ENCODE measurements around the gene MYO9A. TPM values are rescaled to one million over a fixed set of nuclear protein-coding genes. Genes with fewer than 3 reads are reported as not detected.

MYO9A gene
- total RNA-seq, 1 experiment from 2014 or later = 22.6 TPM

DNA sequence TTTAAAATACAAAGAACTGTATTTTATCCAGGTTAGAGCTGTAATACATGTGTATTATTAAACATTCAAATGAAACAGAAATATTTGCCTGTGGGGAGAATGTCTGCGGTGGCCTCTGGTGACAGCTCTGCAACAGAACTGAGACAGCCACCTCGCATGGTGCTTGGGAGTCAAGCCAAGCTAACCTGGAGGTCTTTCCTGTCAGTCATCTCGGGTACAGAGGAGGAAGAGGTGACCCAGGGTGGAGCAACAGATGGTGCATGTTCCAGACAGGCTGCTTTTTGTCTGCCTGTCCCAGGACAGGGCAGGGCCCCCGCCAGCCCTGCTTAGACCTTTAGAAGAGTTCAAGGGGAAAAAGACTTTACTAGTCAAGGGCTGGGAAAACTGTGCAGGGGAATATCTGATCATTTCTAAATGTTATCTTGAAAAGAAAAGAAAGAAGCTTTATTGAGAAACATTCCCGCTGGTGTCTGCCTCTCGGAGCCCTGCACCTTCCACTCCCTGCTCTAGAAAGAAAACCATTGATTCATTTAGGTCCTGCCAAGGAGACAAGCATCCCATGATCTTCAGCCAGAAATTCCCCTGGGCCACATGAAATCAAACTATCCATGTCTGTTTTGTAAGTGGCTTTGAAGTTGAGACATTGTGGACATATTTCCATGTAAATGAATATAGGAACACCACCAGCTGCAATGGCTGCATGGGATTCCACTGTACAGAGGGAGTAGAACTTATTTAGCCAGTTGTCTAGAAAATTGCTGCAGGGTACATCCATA lies 313.1 kb downstream of the MYO9A start:
- no peaks in the 10 kb centered on the region for H3K27me3 ChIP-seq
- H3K36me3 ChIP-seq = no peaks in the 10 kb centered on the region
- DNase-seq = no peak
- no peak overlapping the region for H3K4me3 ChIP-seq
- no peaks in the 10 kb centered on the region for H3K9me3 ChIP-seq

DNA sequence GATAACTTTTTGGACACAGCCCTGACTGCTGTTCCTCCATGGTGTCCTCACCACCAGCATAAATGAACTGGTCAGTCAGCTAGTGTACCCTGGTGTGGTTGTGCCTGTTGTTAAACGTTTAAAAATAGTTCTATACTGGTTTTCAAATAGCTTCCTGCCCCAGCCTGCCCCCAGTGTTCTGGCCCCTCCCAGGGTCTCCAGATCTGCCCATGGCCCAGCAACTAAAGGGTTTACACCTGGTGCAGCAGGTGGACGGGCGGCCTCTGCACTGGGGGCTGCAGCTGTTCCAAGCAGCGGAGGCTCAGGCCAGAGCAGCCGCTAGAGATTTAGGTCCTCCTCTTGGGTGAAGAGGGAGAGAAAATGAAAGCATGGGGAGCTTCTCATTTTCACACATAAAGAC lies 313.7 kb downstream of the MYO9A start:
- no peak for DNase-seq
- Histone ChIP-seq H3K27me3 (no peaks in the 10 kb centered on the region), H3K4me3 (no peak overlapping the region), H3K36me3 (no peaks in the 10 kb centered on the region), H3K9me3 (no peaks in the 10 kb centered on the region)

DNA sequence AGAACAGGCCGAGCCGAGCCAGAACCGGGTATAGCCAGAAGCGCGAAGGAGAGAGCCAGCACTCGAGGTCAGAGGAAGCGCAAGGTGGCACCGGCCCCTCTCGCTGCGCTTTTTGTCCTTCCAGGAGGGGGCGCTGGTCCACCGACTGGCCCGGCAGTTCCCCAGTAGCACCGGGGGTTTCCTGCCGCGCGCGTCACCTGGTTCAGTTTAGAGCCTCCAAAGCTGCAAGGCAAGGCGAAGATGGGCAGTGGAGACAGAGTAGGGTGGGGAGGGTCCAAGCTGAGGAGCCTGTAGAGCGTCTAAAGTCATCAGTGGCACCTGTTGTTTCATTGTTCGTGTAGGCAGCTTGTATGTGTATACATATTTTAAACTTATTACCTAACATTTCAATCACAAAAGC lies 315.2 kb downstream of the MYO9A start:
- H3K27me3 ChIP-seq = no peaks in the 10 kb centered on the region
- DNase-seq = peak; percentile 19
- no peaks in the 10 kb centered on the region for H3K36me3 ChIP-seq
- no peak overlapping the region for H3K4me3 ChIP-seq
- H3K9me3 ChIP-seq = no peaks in the 10 kb centered on the region

DNA sequence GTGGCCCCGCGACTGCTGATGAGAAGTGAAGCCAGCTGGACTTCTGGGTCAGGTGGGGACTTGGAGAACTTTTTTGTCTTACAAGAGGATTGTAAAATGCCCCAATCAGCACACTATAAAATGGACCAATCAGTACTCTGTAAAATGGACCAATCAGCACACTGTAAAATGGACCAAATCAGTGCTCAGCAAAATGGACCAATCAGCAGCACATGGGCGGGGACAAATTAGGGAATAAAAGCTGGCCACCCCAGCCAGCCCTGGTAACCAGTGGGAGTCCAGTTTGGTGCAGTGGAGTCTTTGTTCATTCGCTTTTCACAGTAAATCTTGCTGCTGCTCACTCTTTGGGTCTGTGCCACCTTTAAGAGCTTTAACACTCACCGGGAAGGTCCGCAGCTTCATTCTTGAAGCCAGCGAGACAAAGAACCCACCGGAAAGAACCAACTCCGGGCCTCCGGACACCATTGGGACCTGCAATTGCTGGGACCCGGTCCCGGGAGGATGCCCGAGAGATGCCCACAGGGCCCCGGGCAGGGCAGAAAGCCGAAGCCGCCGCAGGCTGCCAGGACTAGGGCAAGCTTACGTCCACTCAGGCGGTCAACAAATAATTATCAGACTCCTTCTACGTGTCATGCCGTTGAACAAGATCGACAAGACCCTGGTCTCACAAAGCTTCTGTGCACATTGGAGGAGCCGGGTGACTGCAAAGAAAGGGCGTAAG lies 315.9 kb downstream of the MYO9A start:
- no peak for DNase-seq
- Histone ChIP-seq H3K27me3 (no peaks in the 10 kb centered on the region), H3K36me3 (no peaks in the 10 kb centered on the region), H3K4me3 (no peak overlapping the region), H3K9me3 (no peaks in the 10 kb centered on the region)

DNA sequence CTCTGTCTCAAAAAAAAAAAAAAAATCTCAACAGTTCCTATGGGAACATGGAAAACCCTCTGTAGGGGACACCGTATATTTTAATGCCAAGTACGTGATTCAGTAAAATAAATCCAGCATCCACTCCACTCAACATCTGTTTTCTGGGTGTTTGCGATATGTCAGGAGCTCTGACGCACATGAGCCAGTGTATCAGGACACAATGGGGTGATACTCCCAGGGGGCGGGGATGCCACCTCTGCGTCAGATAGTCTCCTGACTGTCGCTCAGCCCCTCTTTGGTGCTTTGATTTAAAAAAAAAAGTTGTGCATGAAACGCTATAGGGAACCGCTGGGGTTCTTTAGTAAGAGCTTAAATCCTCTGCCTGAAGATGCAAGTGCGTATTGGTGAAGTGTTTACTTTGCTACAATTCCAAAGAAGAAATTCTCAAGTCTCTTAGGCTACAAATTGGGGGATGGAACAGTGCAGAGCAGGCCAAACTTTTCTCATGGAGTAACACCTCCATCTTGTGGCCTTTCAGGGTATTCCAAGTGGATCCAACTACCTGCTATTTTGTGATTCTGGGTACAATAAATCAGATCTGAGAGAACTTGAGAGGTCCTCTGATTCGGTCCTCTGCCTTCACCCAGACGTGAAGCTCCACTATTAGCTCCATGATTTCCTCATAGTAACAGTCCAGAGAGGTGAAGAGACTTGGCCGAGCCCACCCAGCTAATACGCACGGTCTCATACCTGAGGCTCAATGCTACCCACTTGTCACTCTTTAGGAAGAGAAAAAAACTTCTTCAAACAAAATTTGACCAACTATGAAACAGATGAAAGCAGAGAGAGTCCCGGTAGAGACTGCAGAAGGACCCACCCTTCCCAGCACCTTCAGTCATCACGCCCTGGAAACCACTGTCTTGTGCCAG lies 316.9 kb downstream of the MYO9A start:
- Histone ChIP-seq H3K4me3 (no peak overlapping the region), H3K36me3 (no peaks in the 10 kb centered on the region), H3K27me3 (no peaks in the 10 kb centered on the region), H3K9me3 (no peaks in the 10 kb centered on the region)
- no peak for DNase-seq

DNA sequence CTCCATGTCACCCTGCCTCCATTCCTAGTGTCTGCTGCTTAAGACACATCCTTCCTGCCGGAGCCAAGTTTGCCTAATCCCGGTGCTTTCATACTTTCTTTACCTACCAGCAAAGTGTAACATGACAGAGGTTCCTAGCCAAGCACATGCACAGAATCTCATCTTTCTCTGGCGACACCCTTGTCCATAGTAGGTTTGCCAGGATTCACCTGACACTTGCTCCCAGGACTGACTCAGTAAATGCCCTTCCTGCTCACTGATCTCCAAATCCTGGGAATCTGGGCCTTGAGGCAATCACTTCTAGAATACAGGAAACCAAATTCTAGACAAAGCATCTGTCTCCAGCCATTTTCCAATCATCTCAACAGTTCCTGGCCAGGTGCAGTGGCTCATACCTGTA lies 317.8 kb downstream of the MYO9A start:
- H3K9me3 ChIP-seq = no peaks in the 10 kb centered on the region
- no peaks in the 10 kb centered on the region for H3K36me3 ChIP-seq
- DNase-seq = no peak
- H3K4me3 ChIP-seq = no peak overlapping the region
- no peaks in the 10 kb centered on the region for H3K27me3 ChIP-seq

DNA sequence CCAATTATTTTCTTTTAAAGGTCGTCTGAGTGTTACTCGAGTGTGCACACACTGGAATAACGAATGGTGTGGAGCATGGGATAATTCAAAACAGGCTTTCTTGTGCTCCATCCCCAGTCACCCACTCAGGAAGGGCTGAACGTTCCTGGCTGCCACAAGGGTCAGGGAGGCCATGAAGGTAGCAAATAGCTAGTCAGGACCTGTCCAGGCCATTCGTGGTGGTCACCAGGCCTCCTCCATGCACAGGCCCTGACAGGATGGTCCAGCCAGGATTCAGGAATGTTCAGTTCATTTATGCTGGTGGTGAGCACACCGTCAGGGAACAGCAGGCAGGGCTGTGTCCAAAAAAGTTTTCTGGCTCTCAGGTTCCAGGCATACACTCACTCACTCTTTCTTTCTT lies 319.3 kb downstream of the MYO9A start:
- Histone ChIP-seq H3K27me3 (no peaks in the 10 kb centered on the region), H3K9me3 (no peaks in the 10 kb centered on the region), H3K36me3 (no peaks in the 10 kb centered on the region), H3K4me3 (no peak overlapping the region)
- DNase-seq = no peak

DNA sequence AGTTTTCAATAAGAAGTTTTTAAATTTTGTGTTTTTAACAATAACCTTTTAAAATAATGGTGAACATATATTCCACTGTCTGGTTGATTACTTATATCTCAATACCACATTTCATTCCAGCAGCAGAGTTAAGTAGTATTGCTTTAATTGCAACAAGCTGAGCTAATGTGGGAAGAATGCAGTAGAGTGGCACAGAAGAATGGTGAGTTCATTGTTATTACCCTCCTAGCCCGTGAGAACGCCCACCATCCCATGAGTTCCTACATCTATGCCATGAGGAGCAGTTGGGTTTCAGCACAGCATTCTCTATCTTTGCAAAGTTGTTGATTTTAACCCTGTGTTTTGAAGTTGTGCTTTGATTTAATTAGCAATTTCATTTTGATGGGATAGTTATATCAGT lies 325.4 kb downstream of the MYO9A start:
- Histone ChIP-seq H3K9me3 (no peaks in the 10 kb centered on the region), H3K4me3 (no peak overlapping the region), H3K27me3 (no peaks in the 10 kb centered on the region), H3K36me3 (no peaks in the 10 kb centered on the region)
- DNase-seq = peak; percentile 34

DNA sequence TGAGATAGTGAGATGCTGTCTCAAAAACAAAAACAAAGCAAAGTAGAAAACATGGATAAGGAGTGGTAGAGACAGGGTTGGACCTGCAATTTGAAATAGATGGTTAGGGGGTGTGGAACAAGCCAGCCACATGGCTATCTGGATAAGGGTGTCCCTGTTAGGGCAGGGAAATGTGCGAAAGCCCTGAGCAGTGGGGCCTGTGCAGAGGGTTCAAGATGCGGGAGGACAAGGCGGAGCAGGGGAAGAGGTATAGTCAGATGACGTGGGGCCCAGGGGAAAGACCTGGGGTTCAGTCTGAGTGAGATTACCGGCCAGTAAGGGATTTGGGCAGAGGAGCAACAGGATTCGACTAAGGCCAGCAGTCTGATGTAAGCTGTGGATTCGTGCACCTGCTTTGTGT lies 326.0 kb downstream of the MYO9A start:
- no peak for DNase-seq
- H3K36me3 ChIP-seq = no peaks in the 10 kb centered on the region
- H3K4me3 ChIP-seq = no peak overlapping the region
- H3K27me3 ChIP-seq = no peaks in the 10 kb centered on the region
- no peaks in the 10 kb centered on the region for H3K9me3 ChIP-seq

DNA sequence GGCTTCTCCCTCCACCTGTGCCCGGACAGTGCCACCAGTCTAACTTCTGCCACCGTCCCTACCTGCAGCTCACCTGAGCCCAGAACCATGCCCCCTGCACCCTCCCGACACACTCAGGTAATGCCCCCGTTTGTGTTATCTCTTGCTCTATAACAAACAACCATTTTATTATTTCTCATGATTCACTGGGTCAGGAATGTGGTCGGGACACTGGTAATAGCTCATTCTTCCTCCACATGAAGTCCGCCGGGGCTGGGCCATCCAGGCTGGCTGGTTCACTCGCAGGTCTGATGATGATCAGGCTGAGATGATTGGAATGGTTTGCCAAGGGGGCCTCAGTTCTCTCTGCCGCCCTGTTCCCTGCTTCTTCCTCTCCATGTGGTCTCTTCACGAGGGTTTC lies 327.9 kb downstream of the MYO9A start:
- H3K4me3 ChIP-seq = no peak overlapping the region
- H3K27me3 ChIP-seq = no peaks in the 10 kb centered on the region
- no peaks in the 10 kb centered on the region for H3K36me3 ChIP-seq
- no peak for DNase-seq
- H3K9me3 ChIP-seq = no peaks in the 10 kb centered on the region

DNA sequence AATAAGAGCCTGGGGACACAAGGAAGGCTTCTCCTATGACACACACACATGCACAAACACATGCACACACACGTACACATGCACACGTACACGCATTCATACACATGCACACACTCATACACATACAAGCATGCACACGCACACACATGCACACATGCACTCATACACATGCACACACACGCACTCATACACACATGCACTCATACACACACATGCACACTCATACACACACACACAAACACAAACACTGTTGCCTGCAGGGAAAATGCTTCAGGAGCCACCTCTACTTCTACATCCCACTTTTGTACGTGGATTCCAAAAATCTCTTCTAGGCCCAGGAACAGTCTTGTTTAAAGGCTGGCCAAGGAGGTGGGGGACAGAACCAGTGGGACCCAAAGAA lies 328.3 kb downstream of the MYO9A start:
- Histone ChIP-seq H3K36me3 (no peaks in the 10 kb centered on the region), H3K27me3 (no peaks in the 10 kb centered on the region), H3K4me3 (no peak overlapping the region), H3K9me3 (no peaks in the 10 kb centered on the region)
- no peak for DNase-seq

DNA sequence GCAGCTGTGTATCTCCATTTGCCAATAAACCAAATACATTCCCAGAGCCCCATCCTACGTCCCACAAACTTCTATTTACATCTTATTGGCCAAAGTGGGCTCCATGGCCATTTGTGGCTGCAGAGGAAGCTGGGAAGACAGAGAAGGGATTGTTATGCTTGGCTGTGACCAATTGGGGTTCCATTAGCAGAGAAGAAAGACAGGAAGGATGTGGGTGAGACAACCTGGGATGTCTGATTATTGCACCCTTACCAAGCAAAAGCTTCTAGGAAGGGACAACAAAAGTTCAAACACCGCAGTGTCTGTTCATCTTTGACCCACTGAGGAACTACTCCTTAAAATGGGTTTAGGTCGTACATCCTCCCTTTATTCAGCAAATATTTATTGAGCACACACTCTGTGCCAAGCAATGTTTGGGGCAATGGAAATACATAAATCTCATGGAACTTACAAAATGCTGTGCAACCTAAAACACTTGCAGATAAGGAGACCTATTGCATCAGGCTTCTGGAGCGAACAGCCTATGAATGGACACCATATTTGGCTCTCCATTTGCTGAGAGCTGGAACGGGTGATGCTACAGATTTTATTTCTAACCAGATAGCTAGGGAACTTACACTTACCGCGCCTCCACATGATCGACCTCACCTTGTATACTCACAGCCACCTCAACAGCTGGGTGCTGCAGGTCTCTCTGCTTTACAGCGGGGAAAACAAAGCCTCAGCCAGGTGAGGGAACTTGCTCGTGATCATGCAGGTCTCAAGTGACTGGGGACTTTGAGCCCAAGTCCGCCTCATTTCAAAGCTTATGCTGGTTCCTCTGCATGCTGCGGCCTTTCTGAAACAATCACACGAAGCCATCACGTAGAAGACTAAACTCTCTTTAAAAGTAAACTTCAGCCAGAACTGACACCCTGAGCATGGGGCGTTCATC lies 329.0 kb downstream of the MYO9A start:
- DNase-seq = no peak
- no peak overlapping the region for H3K4me3 ChIP-seq
- no peaks in the 10 kb centered on the region for H3K9me3 ChIP-seq
- H3K27me3 ChIP-seq = no peaks in the 10 kb centered on the region
- no peaks in the 10 kb centered on the region for H3K36me3 ChIP-seq

DNA sequence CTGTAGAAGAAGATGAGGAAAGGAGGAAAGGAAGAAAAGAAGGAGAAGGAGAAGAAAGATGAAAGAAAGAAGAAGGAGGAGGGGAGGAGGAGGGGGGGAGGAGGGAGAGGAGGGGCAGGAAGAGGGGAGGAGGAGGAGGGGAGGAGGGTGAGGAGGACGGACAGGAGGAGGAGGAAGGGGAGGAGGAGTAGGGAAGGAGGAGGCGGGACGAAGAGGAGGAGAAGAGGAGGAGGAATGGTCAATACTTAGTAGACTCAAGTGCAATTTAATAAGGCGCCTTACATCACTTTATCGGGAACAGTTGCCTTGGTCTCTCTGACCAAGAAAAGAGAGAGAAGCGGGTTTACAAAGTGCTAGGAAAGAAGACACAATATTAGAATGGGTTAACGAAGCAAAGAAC lies 331.3 kb downstream of the MYO9A start:
- Histone ChIP-seq H3K27me3 (no peaks in the 10 kb centered on the region), H3K9me3 (no peaks in the 10 kb centered on the region), H3K4me3 (no peak overlapping the region), H3K36me3 (no peaks in the 10 kb centered on the region)
- DNase-seq = no peak

DNA sequence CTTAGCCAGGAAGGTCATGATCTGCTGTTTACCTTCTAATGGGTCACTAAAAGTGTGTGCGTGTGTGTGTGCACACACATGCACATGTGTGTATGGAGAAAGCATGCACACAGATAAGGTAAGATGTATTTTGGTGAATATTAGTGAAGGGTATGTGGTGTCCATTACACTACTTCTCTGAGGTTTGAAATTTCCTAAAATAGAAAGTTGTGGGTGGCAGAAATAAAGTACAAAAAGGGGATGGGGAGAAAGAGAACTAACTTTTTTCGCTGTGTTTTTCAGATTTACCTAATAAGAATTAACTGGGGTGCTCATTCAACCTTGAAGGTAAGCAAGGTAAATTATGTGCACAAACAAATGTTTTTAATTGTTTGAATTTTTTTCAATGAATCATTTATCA lies 332.0 kb downstream of the MYO9A start:
- Histone ChIP-seq H3K9me3 (no peaks in the 10 kb centered on the region), H3K4me3 (no peak overlapping the region), H3K27me3 (no peaks in the 10 kb centered on the region), H3K36me3 (no peaks in the 10 kb centered on the region)
- DNase-seq = no peak

DNA sequence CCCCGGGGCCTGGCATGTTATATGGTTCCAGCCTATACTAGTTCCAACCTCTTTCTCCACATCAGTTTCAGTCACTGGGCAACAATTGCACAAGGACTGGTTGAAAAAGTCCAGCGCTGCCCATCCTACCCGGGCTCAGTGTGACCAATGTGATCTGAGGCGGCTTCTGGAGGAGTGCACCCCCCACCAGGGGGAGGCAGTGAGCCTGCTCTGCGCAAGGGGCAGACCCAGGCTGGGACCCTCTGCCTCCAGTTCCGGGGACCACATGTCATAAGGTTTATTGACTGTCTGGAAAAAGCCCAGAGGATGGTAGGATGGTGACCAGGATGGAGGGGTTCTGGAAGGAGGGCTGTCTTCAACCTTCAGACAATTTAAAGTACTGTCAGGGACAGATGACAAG lies 333.2 kb downstream of the MYO9A start:
- Histone ChIP-seq H3K27me3 (no peaks in the 10 kb centered on the region), H3K4me3 (no peak overlapping the region)

DNA sequence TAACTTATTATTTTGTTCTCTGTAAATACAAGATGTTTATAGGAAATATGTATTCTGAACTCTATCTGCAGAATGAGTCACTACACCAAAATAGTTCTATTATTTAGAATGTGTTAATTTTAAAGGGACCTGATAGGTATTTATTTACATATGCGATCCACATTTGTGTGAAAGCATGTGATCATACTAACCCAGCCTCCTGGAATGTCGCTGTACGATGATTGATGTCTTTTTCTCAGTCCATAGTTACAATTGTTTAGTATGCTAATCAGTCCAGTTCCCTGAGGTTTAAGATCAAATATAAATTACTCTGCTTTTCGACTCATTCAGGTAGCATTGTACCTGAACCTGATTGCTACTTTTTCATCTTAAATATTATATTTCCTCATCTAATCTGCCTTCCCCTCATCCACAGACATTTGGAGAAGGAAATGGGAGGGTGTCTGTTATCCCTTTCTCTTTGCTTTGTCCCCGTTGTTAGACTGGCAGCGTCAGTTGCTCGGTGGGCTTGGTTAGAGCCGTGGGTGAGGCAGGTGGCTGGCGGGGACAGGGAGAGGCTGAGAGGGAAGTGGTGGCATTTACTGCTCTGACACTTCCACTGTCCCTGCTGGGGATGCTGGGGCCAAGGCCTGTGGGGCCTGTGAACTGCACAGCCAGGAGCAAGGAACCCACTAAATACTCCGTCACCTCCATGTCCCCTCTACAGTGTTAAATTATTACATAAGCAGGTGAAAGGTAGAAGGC lies 335.4 kb downstream of the MYO9A start:
- DNase-seq = no peak
- Histone ChIP-seq H3K36me3 (no peaks in the 10 kb centered on the region; the same call in 1 of the 2 replicates), H3K9me3 (no peaks in the 10 kb centered on the region), H3K4me3 (no peak overlapping the region), H3K27me3 (no peaks in the 10 kb centered on the region)

More for the DNA sequence above, 333.2 kb downstream of the MYO9A start:
- Histone ChIP-seq H3K9me3 (no peaks in the 10 kb centered on the region), H3K36me3 (no peaks in the 10 kb centered on the region)
- no peak for DNase-seq

All from MG63 (cell line).